Measurements from ENCODE around the gene DGKK.

DGKK gene

DNA sequence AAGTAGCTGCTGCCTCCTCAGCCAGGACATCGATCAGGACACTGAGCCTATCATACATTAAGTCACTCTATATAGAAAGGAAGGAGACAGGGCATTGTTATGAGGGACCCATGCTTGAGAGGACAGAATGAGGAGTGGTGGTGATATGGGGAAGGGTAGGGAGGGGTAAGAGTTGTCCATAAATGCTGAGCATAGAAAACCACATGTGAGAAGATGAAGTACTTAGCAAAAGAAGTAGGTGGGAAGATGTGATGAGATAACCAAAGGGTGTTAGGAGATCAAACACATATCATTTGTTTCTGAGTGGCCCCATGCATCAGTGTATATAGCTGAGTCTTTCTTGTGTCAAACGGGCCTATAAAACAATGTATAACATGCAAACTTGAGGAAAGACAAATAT, 84.1 kb downstream of the DGKK start:
- H3K9me3 ChIP-seq (ENCODE audit: control insufficient read depth, low read length) = no peaks in the 10 kb centered on the region
- H3K36me3 ChIP-seq (ENCODE audit: control insufficient read depth in 1 of 2, insufficient read depth in 2 of 2, low read depth in 1 of 2, low read length in 2 of 2) = no peaks in the 10 kb centered on the region
- H3K9ac ChIP-seq (ENCODE audit: low read length) = no peak overlapping the region
- H3K14ac ChIP-seq (ENCODE audit: low read length in 2 of 2) = no peak overlapping the region
- 94% methylated on average over 1 of the region's 2 CpGs for WGBS
- H2BK15ac ChIP-seq (ENCODE audit: low read depth, poor library complexity, severe bottlenecking) = no peak overlapping the region
- no peak for DNase-seq
- H3K23ac ChIP-seq (ENCODE audit: low read length in 2 of 2) = no peak overlapping the region
- H2AFZ ChIP-seq (ENCODE audit: low read depth, low read length) = no peak overlapping the region
- H2AK5ac ChIP-seq (ENCODE audit: low read length, severe bottlenecking) = no peak overlapping the region
- H4K91ac ChIP-seq (ENCODE audit: low read length) = no peak overlapping the region
- H3K18ac ChIP-seq (ENCODE audit: low read depth in 1 of 2, low read length in 2 of 2) = no peak overlapping the region
- H3K79me1 ChIP-seq (replicated peaks; ENCODE audit: low read length, poor library complexity, severe bottlenecking) = no peaks in the 10 kb centered on the region
- no peak overlapping the region for H3K4me2 ChIP-seq (ENCODE audit: low read length, poor library complexity, severe bottlenecking)
- H3K4ac ChIP-seq (ENCODE audit: low read depth in 1 of 2, low read length in 2 of 2) = no peak overlapping the region
- H4K8ac ChIP-seq (ENCODE audit: low read length) = no peak overlapping the region
- H2BK120ac ChIP-seq (ENCODE audit: low read depth, low read length) = no peak overlapping the region
- H2BK5ac ChIP-seq (ENCODE audit: low read depth, low read length, poor library complexity, severe bottlenecking) = no peak overlapping the region
- H3K27ac ChIP-seq (ENCODE audit: low read length, poor library complexity, severe bottlenecking) = no peak overlapping the region
- H2BK12ac ChIP-seq (ENCODE audit: low read length in 2 of 2) = no peak overlapping the region
- no peaks in the 10 kb centered on the region for H3K4me1 ChIP-seq (ENCODE audit: control insufficient read depth, insufficient read depth, low read depth, low read length)
- H3K4me3 ChIP-seq (ENCODE audit: insufficient read depth in 1 of 2, low read depth in 1 of 2, low read length in 2 of 2) = no peak overlapping the region
- peaks cover 0 to 42% of the 10 kb centered on the region in 2 experiments for H3K27me3 ChIP-seq (ENCODE audit: control insufficient read depth in 1 of 2, insufficient read depth in 1 of 2, low read length in 2 of 2)

DNA sequence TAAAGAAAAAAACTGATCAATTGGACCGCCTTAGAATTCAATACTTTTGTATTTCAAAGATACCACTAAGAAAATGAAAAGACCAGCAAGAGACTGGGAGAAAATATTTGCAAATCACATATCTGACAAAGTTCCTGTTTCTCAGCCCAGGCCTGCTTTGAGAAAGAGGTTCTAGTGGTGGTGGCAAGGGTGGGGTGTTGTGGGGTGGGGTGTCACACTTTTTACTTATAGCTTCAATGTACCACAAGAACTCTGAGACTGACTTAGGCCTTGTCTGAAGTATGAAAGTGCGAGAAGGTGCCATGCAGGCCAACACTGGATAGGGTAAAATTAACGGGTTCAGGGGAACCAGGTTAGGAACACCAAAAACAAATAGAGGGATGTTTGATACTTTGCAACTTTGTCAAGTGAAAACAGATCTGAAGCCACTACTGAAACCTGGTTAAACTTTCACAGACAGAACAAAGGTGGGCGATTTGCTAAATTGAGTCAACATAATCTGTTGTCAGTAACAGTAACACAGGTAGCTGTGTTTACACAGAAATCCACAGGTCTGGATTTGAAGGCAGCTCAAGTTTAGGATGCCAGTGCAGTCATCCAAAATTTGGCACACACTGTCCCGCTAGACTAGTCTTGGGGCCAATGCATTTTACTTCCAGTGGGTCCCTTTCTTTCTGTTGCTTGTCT, 88.8 kb downstream of the DGKK start:
- Histone ChIP-seq H3K4me1 (ENCODE audit: control insufficient read depth, insufficient read depth, low read depth, low read length) (no peaks in the 10 kb centered on the region), H4K91ac (ENCODE audit: low read length) (no peak overlapping the region), H3K23ac (ENCODE audit: low read length in 2 of 2) (no peak overlapping the region), H4K8ac (ENCODE audit: low read length) (no peak overlapping the region), H2BK15ac (ENCODE audit: low read depth, poor library complexity, severe bottlenecking) (no peak overlapping the region), H3K18ac (ENCODE audit: low read depth in 1 of 2, low read length in 2 of 2) (no peak overlapping the region), H3K4ac (ENCODE audit: low read depth in 1 of 2, low read length in 2 of 2) (no peak overlapping the region), H2AK5ac (ENCODE audit: low read length, severe bottlenecking) (no peak overlapping the region), H2BK5ac (ENCODE audit: low read depth, low read length, poor library complexity, severe bottlenecking) (no peak overlapping the region), H3K27ac (ENCODE audit: low read length, poor library complexity, severe bottlenecking) (no peak overlapping the region), H2AFZ (ENCODE audit: low read depth, low read length) (no peak overlapping the region), H2BK12ac (ENCODE audit: low read length in 2 of 2) (no peak overlapping the region), H3K79me1 (replicated peaks; ENCODE audit: low read length, poor library complexity, severe bottlenecking) (no peaks in the 10 kb centered on the region), H3K36me3 (ENCODE audit: control insufficient read depth in 1 of 2, insufficient read depth in 2 of 2, low read depth in 1 of 2, low read length in 2 of 2) (no peaks in the 10 kb centered on the region), H3K14ac (ENCODE audit: low read length in 2 of 2) (no peak overlapping the region), H3K9ac (ENCODE audit: low read length) (no peak overlapping the region), H3K4me2 (ENCODE audit: low read length, poor library complexity, severe bottlenecking) (no peak overlapping the region), H3K9me3 (ENCODE audit: control insufficient read depth, low read length) (peaks cover 11% of the 10 kb centered on the region), H3K27me3 (ENCODE audit: control insufficient read depth in 1 of 2, insufficient read depth in 1 of 2, low read length in 2 of 2) (peaks cover 0 to 32% of the 10 kb centered on the region in 2 experiments), H2BK120ac (ENCODE audit: low read depth, low read length) (no peak overlapping the region), H3K4me3 (ENCODE audit: insufficient read depth in 1 of 2, low read depth in 1 of 2, low read length in 2 of 2) (no peak overlapping the region)
- no peak for DNase-seq
- 89% methylated on average over 4 of the region's 5 CpGs for WGBS

DNA sequence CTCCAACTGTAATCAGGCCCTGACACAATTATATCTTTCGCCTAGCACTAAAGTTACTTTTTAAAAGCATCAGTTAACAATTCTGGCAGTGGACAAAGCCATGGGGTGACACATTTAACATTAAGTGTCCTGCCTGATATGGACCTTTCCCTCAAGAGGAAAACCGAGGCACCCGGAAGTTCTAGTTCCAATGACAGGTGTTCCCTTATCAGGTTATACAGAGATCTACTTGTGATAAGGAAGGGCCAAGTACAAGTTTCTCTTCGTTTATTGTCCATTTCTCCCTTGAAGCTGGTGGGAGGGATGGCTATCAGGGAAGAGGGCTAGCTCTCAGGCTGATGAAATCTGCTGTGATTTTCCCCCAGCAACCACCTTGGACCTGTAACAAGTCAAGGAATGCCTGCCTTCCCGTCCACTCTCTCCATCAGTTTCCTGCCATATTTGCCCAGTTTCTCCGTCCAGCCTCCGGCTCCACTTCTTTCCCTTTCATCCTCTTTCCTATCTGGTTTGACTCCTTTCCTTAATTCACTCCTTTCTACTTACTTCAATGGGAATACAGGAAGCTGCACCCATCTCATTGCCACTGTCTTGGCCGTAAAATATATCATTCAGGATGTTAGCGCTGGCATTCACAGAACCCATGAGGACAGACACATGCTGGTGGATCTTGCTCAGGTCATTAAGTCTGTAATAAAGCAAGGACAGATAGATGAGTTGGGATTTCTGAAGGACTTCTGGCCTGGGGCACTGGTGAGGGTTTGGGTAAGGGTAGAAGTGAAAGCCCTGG, 95.0 kb downstream of the DGKK start:
- Histone ChIP-seq H3K14ac (ENCODE audit: low read length in 2 of 2) (no peak overlapping the region), H3K36me3 (ENCODE audit: control insufficient read depth in 1 of 2, insufficient read depth in 2 of 2, low read depth in 1 of 2, low read length in 2 of 2) (no peaks in the 10 kb centered on the region), H3K4me3 (ENCODE audit: insufficient read depth in 1 of 2, low read depth in 1 of 2, low read length in 2 of 2) (no peak overlapping the region), H2BK15ac (ENCODE audit: low read depth, poor library complexity, severe bottlenecking) (no peak overlapping the region), H3K23ac (ENCODE audit: low read length in 2 of 2) (no peak overlapping the region), H2AK5ac (ENCODE audit: low read length, severe bottlenecking) (no peak overlapping the region), H3K9me3 (ENCODE audit: control insufficient read depth, low read length) (peaks cover 14% of the 10 kb centered on the region), H3K9ac (ENCODE audit: low read length) (no peak overlapping the region), H3K27ac (ENCODE audit: low read length, poor library complexity, severe bottlenecking) (no peak overlapping the region), H3K18ac (ENCODE audit: low read depth in 1 of 2, low read length in 2 of 2) (no peak overlapping the region), H4K91ac (ENCODE audit: low read length) (no peak overlapping the region), H4K8ac (ENCODE audit: low read length) (no peak overlapping the region), H3K4me2 (ENCODE audit: low read length, poor library complexity, severe bottlenecking) (no peak overlapping the region), H3K4ac (ENCODE audit: low read depth in 1 of 2, low read length in 2 of 2) (no peak overlapping the region), H3K79me1 (replicated peaks; ENCODE audit: low read length, poor library complexity, severe bottlenecking) (no peaks in the 10 kb centered on the region), H3K4me1 (ENCODE audit: control insufficient read depth, insufficient read depth, low read depth, low read length) (no peaks in the 10 kb centered on the region), H2BK5ac (ENCODE audit: low read depth, low read length, poor library complexity, severe bottlenecking) (no peak overlapping the region), H3K27me3 (ENCODE audit: control insufficient read depth in 1 of 2, insufficient read depth in 1 of 2, low read length in 2 of 2) (peaks cover 0 to 27% of the 10 kb centered on the region in 2 experiments), H2AFZ (ENCODE audit: low read depth, low read length) (no peak overlapping the region), H2BK12ac (ENCODE audit: low read length in 2 of 2) (no peak overlapping the region), H2BK120ac (ENCODE audit: low read depth, low read length) (no peak overlapping the region)
- DNase-seq = no peak
- 81% methylated on average over 8 of the region's 9 CpGs for WGBS

DNA sequence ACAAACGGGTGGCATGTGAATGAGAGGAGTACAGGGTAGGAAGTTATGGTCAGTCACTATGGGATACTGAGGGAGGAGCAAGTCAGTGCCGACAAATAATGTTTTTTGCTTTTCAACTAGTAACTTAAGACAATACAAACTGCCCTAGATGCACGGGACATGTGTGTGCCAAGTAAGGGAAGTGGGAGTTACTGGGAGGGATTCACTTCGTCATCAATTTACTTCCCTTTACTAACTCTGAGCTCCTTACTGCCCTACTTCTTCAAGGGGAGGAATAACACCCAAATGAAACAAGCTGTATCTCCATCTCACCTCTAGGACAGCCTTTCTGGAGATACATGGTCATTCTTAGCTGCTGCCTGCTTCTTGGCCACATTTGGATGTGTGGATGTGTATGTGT, 97.7 kb downstream of the DGKK start:
- H3K79me1 ChIP-seq (replicated peaks; ENCODE audit: low read length, poor library complexity, severe bottlenecking) = no peaks in the 10 kb centered on the region
- H3K9ac ChIP-seq (ENCODE audit: low read length) = no peak overlapping the region
- H2BK15ac ChIP-seq (ENCODE audit: low read depth, poor library complexity, severe bottlenecking) = no peak overlapping the region
- WGBS = 67% methylated on average over 1 of the region's 4 CpGs
- no peak overlapping the region for H3K27ac ChIP-seq (ENCODE audit: low read length, poor library complexity, severe bottlenecking)
- DNase-seq = no peak
- H2AFZ ChIP-seq (ENCODE audit: low read depth, low read length) = no peak overlapping the region
- H3K27me3 ChIP-seq (ENCODE audit: control insufficient read depth in 1 of 2, insufficient read depth in 1 of 2, low read length in 2 of 2) = peaks cover 0 to 25% of the 10 kb centered on the region in 2 experiments
- H3K4ac ChIP-seq (ENCODE audit: low read depth in 1 of 2, low read length in 2 of 2) = no peak overlapping the region
- no peak overlapping the region for H2BK120ac ChIP-seq (ENCODE audit: low read depth, low read length)
- H4K8ac ChIP-seq (ENCODE audit: low read length) = no peak overlapping the region
- H2BK5ac ChIP-seq (ENCODE audit: low read depth, low read length, poor library complexity, severe bottlenecking) = no peak overlapping the region
- H3K4me1 ChIP-seq (ENCODE audit: control insufficient read depth, insufficient read depth, low read depth, low read length) = no peaks in the 10 kb centered on the region
- no peak overlapping the region for H2BK12ac ChIP-seq (ENCODE audit: low read length in 2 of 2)
- no peak overlapping the region for H4K91ac ChIP-seq (ENCODE audit: low read length)
- no peak overlapping the region for H2AK5ac ChIP-seq (ENCODE audit: low read length, severe bottlenecking)
- no peak overlapping the region for H3K4me2 ChIP-seq (ENCODE audit: low read length, poor library complexity, severe bottlenecking)
- peaks cover 3% of the 10 kb centered on the region for H3K9me3 ChIP-seq (ENCODE audit: control insufficient read depth, low read length)
- no peak overlapping the region for H3K18ac ChIP-seq (ENCODE audit: low read depth in 1 of 2, low read length in 2 of 2)
- H3K36me3 ChIP-seq (ENCODE audit: control insufficient read depth in 1 of 2, insufficient read depth in 2 of 2, low read depth in 1 of 2, low read length in 2 of 2) = no peaks in the 10 kb centered on the region
- no peak overlapping the region for H3K4me3 ChIP-seq (ENCODE audit: insufficient read depth in 1 of 2, low read depth in 1 of 2, low read length in 2 of 2)
- no peak overlapping the region for H3K23ac ChIP-seq (ENCODE audit: low read length in 2 of 2)
- no peak overlapping the region for H3K14ac ChIP-seq (ENCODE audit: low read length in 2 of 2)
